GM19468 (cell line): ENCODE data around the gene PTPRN2.

Experiments
- ATAC-seq: cut with Tn5 transposase; IDR thresholded peaks from one replicate; pipeline ENCODE4 v1.9.1; 2021; ENCODE audit warnings: mild to moderate bottlenecking, moderate library complexity, moderate number of reproducible peaks; ENCODE audit not compliant: unreplicated experiment; ENCODE audit errors: extremely low read depth

PTPRN2 gene

GRCh38 chr7:157808042-157808441 is 779.6 kb downstream of the PTPRN2 start:
- no peak for ATAC-seq

GRCh38 chr7:157807510-157807909 is 780.1 kb downstream of the PTPRN2 start:
- no peak for ATAC-seq

- no peak for ATAC-seq
Measured at GRCh38 chr7:157806711-157807110, 780.9 kb downstream of the PTPRN2 start.

GRCh38 chr7:157805713-157806112 is 781.9 kb downstream of the PTPRN2 start:
- no peak for ATAC-seq

- no peak for ATAC-seq
Measured at GRCh38 chr7:157803906-157804305, 783.7 kb downstream of the PTPRN2 start.

- ATAC-seq, result no peak
Measured at GRCh38 chr7:157801971-157802675, 785.5 kb downstream of the PTPRN2 start.

- ATAC-seq, result no peak
Measured at GRCh38 chr7:157801113-157801512, 786.5 kb downstream of the PTPRN2 start.

GRCh38 chr7:157800281-157800680 is 787.3 kb downstream of the PTPRN2 start:
- ATAC-seq, result no peak

- ATAC-seq, result no peak
Measured at GRCh38 chr7:157799076-157799685, 788.4 kb downstream of the PTPRN2 start.

GRCh38 chr7:157797361-157797760 is 790.3 kb downstream of the PTPRN2 start:
- no peak for ATAC-seq

GRCh38 chr7:157796846-157797245 is 790.8 kb downstream of the PTPRN2 start:
- ATAC-seq, result no peak

- no peak for ATAC-seq
Measured at GRCh38 chr7:157795643-157796042, 792.0 kb downstream of the PTPRN2 start.

GRCh38 chr7:157795199-157795598 is 792.4 kb downstream of the PTPRN2 start:
- ATAC-seq, result no peak

GRCh38 chr7:157794746-157795065 is 792.9 kb downstream of the PTPRN2 start:
- no peak for ATAC-seq

GRCh38 chr7:157793973-157794745 is 793.5 kb downstream of the PTPRN2 start:
- no peak for ATAC-seq

- ATAC-seq, result no peak
Measured at GRCh38 chr7:157793087-157793353, 794.6 kb downstream of the PTPRN2 start.

- ATAC-seq, result no peak
Measured at GRCh38 chr7:157792241-157793086, 795.2 kb downstream of the PTPRN2 start.

- ATAC-seq, result no peak
Measured at GRCh38 chr7:157791666-157792065, 796.0 kb downstream of the PTPRN2 start.

GRCh38 chr7:157791261-157791660 is 796.4 kb downstream of the PTPRN2 start:
- no peak for ATAC-seq

- ATAC-seq, result no peak
Measured at GRCh38 chr7:157789942-157790341, 797.7 kb downstream of the PTPRN2 start.

- no peak for ATAC-seq
Measured at GRCh38 chr7:157789094-157789493, 798.5 kb downstream of the PTPRN2 start.
